K562 (cell line): ENCODE data around the gene NUP43. TPM values are rescaled to one million over a fixed set of nuclear protein-coding genes. Genes with fewer than 3 reads are reported as not detected.

Source experiments
- EP300 ChIP-seq: IDR thresholded peaks from 2 replicates; pipeline ENCODE4 v1.6.1; 2012; ENCODE audit warnings: low read length, improper control_type of control experiment
- FOSL1 ChIP-seq: fragments of 200-800 bp; sonication (Bioruptor generic); conservative IDR thresholded peaks from 2 replicates; pipeline ENCODE4 v1.6.1; 2016; ENCODE audit warnings: missing genetic modification characterization, missing compliant biosample characterization
- polyA plus RNA-seq, 8 experiments: library from polyadenylated mRNA; depleted of rRNA in 4 of 8; stranded (reverse) in 5 of 8; unstranded in 3 of 8; fragments of >200 nt; fragmentation: Nextera tagmentation in 2 of 8; fragmentation: Illumina TruSeq in 1 of 8; extraction: Ambion mirVana in 2 of 8; extraction: Trizol in 1 of 8; gene quantifications; 2 replicates each; pipeline versions ENCODE4 v1.2.1 to v1.2.3, GENCODE V29; 2011 to 2014; ENCODE audit warnings: inconsistent platforms in 1 of 8, missing spikeins in 1 of 8
- total RNA-seq, 7 experiments: library from RNA; depleted of rRNA in 6 of 7; stranded (reverse); fragments of >200 nt in 6 of 7; fragmentation: Illumina TruSeq in 2 of 7; extraction: Trizol in 2 of 7; gene quantifications; 2 replicates each; pipeline versions ENCODE4 v1.2.1 to v1.2.3, GENCODE V29; 2011 to 2021; ENCODE audit warnings: low replicate concordance in 1 of 7
- TF ChIP-seq, protein P1 (sequence below): fragments of 450-650 bp; IDR thresholded peaks from 2 replicates; pipeline ENCODE4 v1.6.1; 2016; ENCODE audit warnings: mild to moderate bottlenecking, moderate library complexity
- TF ChIP-seq, protein P2 (sequence below): sonication (generic); formaldehyde crosslinking; IDR thresholded peaks from 2 replicates; pipeline ENCODE4 v1.8.0; 2022; ENCODE audit warnings: mild to moderate bottlenecking, missing genetic modification reagents

The NUP43 gene
- total and polyA plus RNA-seq, 9 of the 15 experiments (the other 6 are each of a cell fraction or from before 2014, with no cell fraction given): 28.9 to 136 (median 67.4) TPM

GRCh38 chr6:149694921-149695320 is 51.4 kb downstream of the NUP43 start (continued):
- TF ChIP-seq, protein P1, sequence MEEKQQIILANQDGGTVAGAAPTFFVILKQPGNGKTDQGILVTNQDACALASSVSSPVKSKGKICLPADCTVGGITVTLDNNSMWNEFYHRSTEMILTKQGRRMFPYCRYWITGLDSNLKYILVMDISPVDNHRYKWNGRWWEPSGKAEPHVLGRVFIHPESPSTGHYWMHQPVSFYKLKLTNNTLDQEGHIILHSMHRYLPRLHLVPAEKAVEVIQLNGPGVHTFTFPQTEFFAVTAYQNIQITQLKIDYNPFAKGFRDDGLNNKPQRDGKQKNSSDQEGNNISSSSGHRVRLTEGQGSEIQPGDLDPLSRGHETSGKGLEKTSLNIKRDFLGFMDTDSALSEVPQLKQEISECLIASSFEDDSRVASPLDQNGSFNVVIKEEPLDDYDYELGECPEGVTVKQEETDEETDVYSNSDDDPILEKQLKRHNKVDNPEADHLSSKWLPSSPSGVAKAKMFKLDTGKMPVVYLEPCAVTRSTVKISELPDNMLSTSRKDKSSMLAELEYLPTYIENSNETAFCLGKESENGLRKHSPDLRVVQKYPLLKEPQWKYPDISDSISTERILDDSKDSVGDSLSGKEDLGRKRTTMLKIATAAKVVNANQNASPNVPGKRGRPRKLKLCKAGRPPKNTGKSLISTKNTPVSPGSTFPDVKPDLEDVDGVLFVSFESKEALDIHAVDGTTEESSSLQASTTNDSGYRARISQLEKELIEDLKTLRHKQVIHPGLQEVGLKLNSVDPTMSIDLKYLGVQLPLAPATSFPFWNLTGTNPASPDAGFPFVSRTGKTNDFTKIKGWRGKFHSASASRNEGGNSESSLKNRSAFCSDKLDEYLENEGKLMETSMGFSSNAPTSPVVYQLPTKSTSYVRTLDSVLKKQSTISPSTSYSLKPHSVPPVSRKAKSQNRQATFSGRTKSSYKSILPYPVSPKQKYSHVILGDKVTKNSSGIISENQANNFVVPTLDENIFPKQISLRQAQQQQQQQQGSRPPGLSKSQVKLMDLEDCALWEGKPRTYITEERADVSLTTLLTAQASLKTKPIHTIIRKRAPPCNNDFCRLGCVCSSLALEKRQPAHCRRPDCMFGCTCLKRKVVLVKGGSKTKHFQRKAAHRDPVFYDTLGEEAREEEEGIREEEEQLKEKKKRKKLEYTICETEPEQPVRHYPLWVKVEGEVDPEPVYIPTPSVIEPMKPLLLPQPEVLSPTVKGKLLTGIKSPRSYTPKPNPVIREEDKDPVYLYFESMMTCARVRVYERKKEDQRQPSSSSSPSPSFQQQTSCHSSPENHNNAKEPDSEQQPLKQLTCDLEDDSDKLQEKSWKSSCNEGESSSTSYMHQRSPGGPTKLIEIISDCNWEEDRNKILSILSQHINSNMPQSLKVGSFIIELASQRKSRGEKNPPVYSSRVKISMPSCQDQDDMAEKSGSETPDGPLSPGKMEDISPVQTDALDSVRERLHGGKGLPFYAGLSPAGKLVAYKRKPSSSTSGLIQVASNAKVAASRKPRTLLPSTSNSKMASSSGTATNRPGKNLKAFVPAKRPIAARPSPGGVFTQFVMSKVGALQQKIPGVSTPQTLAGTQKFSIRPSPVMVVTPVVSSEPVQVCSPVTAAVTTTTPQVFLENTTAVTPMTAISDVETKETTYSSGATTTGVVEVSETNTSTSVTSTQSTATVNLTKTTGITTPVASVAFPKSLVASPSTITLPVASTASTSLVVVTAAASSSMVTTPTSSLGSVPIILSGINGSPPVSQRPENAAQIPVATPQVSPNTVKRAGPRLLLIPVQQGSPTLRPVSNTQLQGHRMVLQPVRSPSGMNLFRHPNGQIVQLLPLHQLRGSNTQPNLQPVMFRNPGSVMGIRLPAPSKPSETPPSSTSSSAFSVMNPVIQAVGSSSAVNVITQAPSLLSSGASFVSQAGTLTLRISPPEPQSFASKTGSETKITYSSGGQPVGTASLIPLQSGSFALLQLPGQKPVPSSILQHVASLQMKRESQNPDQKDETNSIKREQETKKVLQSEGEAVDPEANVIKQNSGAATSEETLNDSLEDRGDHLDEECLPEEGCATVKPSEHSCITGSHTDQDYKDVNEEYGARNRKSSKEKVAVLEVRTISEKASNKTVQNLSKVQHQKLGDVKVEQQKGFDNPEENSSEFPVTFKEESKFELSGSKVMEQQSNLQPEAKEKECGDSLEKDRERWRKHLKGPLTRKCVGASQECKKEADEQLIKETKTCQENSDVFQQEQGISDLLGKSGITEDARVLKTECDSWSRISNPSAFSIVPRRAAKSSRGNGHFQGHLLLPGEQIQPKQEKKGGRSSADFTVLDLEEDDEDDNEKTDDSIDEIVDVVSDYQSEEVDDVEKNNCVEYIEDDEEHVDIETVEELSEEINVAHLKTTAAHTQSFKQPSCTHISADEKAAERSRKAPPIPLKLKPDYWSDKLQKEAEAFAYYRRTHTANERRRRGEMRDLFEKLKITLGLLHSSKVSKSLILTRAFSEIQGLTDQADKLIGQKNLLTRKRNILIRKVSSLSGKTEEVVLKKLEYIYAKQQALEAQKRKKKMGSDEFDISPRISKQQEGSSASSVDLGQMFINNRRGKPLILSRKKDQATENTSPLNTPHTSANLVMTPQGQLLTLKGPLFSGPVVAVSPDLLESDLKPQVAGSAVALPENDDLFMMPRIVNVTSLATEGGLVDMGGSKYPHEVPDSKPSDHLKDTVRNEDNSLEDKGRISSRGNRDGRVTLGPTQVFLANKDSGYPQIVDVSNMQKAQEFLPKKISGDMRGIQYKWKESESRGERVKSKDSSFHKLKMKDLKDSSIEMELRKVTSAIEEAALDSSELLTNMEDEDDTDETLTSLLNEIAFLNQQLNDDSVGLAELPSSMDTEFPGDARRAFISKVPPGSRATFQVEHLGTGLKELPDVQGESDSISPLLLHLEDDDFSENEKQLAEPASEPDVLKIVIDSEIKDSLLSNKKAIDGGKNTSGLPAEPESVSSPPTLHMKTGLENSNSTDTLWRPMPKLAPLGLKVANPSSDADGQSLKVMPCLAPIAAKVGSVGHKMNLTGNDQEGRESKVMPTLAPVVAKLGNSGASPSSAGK: no peak
- TF ChIP-seq FOSL1 (tag): no peak
- TF ChIP-seq EP300: no peak
- TF ChIP-seq, protein P2, sequence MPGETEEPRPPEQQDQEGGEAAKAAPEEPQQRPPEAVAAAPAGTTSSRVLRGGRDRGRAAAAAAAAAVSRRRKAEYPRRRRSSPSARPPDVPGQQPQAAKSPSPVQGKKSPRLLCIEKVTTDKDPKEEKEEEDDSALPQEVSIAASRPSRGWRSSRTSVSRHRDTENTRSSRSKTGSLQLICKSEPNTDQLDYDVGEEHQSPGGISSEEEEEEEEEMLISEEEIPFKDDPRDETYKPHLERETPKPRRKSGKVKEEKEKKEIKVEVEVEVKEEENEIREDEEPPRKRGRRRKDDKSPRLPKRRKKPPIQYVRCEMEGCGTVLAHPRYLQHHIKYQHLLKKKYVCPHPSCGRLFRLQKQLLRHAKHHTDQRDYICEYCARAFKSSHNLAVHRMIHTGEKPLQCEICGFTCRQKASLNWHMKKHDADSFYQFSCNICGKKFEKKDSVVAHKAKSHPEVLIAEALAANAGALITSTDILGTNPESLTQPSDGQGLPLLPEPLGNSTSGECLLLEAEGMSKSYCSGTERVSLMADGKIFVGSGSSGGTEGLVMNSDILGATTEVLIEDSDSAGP: no peak
